ENCODE measurements around the gene POLA1. TPM values are rescaled to one million over a fixed set of nuclear protein-coding genes. Genes with fewer than 3 reads are reported as not detected.

The POLA1 gene
- total RNA-seq, 1 donor from 2014 or later = 24.6 TPM

DNA sequence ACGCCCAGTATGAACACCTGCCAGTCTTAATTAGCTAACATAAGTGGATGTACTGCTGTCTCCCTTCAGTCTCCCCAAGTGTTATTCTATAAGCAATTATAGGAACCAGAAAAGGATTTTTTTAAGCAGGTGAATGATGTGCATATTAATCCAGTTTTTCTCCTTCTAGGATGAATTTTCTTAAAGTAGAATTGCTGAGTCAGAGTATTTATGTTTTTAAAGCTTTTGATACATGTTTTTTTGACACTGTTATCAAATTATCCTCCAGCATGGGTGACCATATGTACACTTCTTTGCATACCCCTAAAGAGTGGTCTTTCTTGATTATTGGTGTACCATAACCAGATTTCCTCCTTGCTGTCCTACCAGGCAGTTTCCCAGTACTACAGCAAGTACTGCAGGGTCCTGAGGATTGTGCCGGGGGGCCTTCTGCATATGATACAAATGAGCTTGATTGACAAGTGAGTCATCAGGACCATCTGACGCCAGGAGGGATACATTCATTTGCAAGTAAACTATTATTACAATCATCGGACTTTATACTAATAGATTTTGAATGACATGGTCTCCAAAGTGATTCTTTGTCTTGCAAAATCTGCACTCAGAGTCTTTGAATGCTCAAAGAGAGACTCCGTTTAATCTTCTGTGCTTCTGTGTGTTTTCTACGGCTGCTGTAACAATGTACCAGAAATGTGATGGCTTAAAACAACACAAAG is 35.9 kb upstream of the POLA1 start:
- TF ChIP-seq, protein P1, sequence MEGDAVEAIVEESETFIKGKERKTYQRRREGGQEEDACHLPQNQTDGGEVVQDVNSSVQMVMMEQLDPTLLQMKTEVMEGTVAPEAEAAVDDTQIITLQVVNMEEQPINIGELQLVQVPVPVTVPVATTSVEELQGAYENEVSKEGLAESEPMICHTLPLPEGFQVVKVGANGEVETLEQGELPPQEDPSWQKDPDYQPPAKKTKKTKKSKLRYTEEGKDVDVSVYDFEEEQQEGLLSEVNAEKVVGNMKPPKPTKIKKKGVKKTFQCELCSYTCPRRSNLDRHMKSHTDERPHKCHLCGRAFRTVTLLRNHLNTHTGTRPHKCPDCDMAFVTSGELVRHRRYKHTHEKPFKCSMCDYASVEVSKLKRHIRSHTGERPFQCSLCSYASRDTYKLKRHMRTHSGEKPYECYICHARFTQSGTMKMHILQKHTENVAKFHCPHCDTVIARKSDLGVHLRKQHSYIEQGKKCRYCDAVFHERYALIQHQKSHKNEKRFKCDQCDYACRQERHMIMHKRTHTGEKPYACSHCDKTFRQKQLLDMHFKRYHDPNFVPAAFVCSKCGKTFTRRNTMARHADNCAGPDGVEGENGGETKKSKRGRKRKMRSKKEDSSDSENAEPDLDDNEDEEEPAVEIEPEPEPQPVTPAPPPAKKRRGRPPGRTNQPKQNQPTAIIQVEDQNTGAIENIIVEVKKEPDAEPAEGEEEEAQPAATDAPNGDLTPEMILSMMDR (conservative IDR thresholded peaks at IDR 0.05; ENCODE audit: low read depth, low read length) = no peak
- no peak for DNase-seq (ENCODE audit: low read depth)
- H3K4me3 ChIP-seq (ENCODE audit: low read depth, low read length) = no peak overlapping the region

DNA sequence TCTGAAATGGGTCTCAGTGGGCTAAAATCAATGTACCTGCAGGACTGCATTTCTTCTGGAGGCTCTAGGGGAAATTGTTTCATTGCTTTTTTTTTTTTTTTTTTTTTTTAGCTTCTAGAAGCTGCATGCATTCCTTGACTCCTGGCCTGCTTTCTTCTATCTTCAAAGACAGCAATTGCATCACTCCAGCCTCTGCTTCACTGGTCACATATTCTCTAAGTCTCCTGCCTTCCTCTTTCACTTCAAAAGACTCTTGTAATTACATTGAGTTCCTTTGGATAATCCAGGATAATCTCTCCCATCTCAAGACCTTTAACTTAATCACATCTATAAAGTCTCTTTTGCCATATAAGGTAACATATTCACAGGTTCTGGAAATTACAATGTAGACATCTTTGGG is 35.3 kb upstream of the POLA1 start:
- TF ChIP-seq, protein P1 (conservative IDR thresholded peaks at IDR 0.05; ENCODE audit: low read depth, low read length) = no peak
- no peak overlapping the region for H3K4me3 ChIP-seq (ENCODE audit: low read depth, low read length)
- DNase-seq (ENCODE audit: low read depth) = no peak

DNA sequence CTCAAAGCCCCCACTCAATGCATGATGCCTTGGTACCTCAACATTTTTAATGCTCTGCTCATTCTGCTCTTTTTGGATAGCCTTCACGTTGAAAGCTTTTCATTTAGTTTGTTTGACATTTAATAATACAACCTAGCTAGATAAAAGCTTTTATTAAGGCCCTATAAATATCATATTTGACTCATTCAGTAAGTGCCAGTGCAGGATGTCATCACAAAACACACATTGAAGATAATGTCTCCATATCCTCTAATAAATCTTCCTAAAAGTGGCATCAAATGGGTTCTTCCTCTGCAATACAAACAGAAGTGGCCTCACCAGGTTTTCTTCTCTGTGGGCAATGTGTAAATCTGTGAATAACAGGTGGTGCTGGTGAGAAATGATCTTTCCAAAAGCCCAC is 34.6 kb upstream of the POLA1 start:
- DNase-seq (ENCODE audit: low read depth) = no peak
- H3K4me3 ChIP-seq (ENCODE audit: low read depth, low read length) = no peak overlapping the region
- TF ChIP-seq, protein P1 (conservative IDR thresholded peaks at IDR 0.05; ENCODE audit: low read depth, low read length) = no peak

GRCh38 chrX:24659646-24660045 is 34.1 kb upstream of the POLA1 start:
- TF ChIP-seq, protein P1 (conservative IDR thresholded peaks at IDR 0.05; ENCODE audit: low read depth, low read length) = no peak
- DNase-seq (ENCODE audit: low read depth) = no peak
- no peak overlapping the region for H3K4me3 ChIP-seq (ENCODE audit: low read depth, low read length)

GRCh38 chrX:24661292-24661691 is 32.4 kb upstream of the POLA1 start:
- H3K4me3 ChIP-seq (ENCODE audit: low read depth, low read length) = no peak overlapping the region
- DNase-seq (ENCODE audit: low read depth) = no peak
- TF ChIP-seq, protein P1 (conservative IDR thresholded peaks at IDR 0.05; ENCODE audit: low read depth, low read length) = no peak

DNA sequence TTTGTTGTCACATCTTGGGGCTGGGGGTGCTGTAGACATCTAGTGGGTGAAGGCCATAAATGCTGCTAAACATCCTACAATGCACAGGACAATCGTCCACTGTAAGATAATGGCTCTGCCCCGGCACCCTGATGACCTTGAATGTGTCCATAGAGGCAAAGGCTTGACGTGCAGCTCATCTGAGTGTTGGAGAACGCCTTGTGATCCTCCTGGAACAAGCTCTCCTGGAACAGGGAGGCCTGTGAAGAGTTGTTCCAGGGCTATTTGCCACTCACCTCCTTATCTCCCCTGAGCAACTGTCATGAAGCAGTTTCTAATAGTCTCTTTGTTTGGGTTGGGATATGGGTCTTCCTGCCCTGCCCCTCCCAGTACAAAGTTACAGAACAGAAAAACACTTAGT is 31.4 kb upstream of the POLA1 start:
- TF ChIP-seq, protein P1 (conservative IDR thresholded peaks at IDR 0.05; ENCODE audit: low read depth, low read length) = no peak
- no peak overlapping the region for H3K4me3 ChIP-seq (ENCODE audit: low read depth, low read length)
- DNase-seq (ENCODE audit: low read depth) = no peak

DNA sequence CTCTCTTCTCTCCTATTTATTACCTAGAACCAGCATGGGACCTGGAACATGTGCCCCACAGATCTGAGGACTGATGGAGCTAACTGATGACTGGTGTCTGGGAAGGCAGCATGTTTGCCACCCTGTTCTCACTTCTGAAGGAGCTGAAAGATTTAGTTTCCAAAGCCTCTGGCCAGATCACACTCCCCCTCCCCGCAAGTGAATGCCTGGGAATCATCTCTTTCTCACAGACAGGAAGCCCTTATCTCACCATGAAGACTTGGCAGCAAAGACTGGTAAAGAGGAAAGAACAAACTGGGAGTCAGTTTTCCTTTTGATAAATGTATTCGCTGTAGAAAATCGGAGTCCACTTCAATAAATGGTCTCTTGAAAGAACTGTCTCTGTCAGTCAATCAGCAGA is 25.6 kb upstream of the POLA1 start:
- H3K4me3 ChIP-seq (ENCODE audit: low read depth, low read length) = no peak overlapping the region
- TF ChIP-seq, protein P1 (conservative IDR thresholded peaks at IDR 0.05; ENCODE audit: low read depth, low read length) = no peak
- no peak for DNase-seq (ENCODE audit: low read depth)

All from epithelial cell of proximal tubule (primary cell).